CD14-positive monocyte (primary cell): Measurements from ENCODE around the gene MYNN. TPM values are rescaled to one million over a fixed set of nuclear protein-coding genes. Genes with fewer than 3 reads are reported as not detected.

Experiments used
- DNase-seq, 3 donors: peaks; one replicate each; pipeline ENCODE4 v3.0.0-alpha.2; 2011 to 2022
- H2AFZ ChIP-seq: 2 replicates; pipeline ENCODE4 v1.6.0; 2012; ENCODE audit warnings: mild to moderate bottlenecking, low read depth, low read length, inconsistent platforms; ENCODE audit not compliant: insufficient read depth, poor library complexity, severe bottlenecking
- H3K27ac ChIP-seq, 2 donors: 1 replicate in 1 of 2; 2 replicates in 1 of 2; pipeline ENCODE4 v1.5.1; 2012 to 2013; ENCODE audit warnings: low read length in 2 of 2, control low read depth in 1 of 2, inconsistent platforms in 1 of 2, low read depth in 1 of 2, mild to moderate bottlenecking in 1 of 2
- H3K27me3 ChIP-seq, 2 donors: one replicate each; pipeline versions ENCODE4 v1.6.0 to v1.6.1; 2011 to 2013; ENCODE audit warnings: low read length in 2 of 2; ENCODE audit not compliant: control insufficient read depth in 2 of 2, insufficient read depth in 2 of 2
- H3K36me3 ChIP-seq, 2 donors: replicated peaks in 1 of 2; 1 replicate in 1 of 2; 2 replicates in 1 of 2; pipeline versions ENCODE4 v1.5.1 to v1.6.1; 2012 to 2013; ENCODE audit warnings: low read length in 2 of 2, control low read depth in 1 of 2, inconsistent platforms in 1 of 2, mild to moderate bottlenecking in 1 of 2; ENCODE audit not compliant: insufficient read depth in 2 of 2, control insufficient read depth in 1 of 2
- H3K4me1 ChIP-seq, 2 donors: 1 replicate in 1 of 2; 2 replicates in 1 of 2; pipeline versions ENCODE4 v1.5.1 to v1.6.1; 2012 to 2013; ENCODE audit warnings: low read length in 2 of 2, control low read depth in 1 of 2, inconsistent platforms in 1 of 2, mild to moderate bottlenecking in 1 of 2, moderate library complexity in 1 of 2; ENCODE audit not compliant: insufficient read depth in 2 of 2, control insufficient read depth in 1 of 2
- H3K4me2 ChIP-seq: replicated peaks from 2 replicates; pipeline ENCODE3; 2012; ENCODE audit warnings: low read length, moderate library complexity, mild to moderate bottlenecking; ENCODE audit not compliant: poor library complexity, severe bottlenecking; ENCODE audit errors: extremely low read depth
- H3K4me3 ChIP-seq, 3 experiments: fragments of 200-600 bp in 1 of 3; sonication (generic) in 1 of 3; replicated peaks in 1 of 3; 1 replicate in 2 of 3; 2 replicates in 1 of 3; pipeline ENCODE4 v1.5.1; 2011 to 2013; ENCODE audit warnings: low read length in 3 of 3, mild to moderate bottlenecking in 3 of 3, control low read depth in 2 of 3, low read depth in 2 of 3, inconsistent platforms in 1 of 3, moderate library complexity in 1 of 3
- H3K79me2 ChIP-seq: 2 replicates; pipeline ENCODE4 v1.6.0; 2012; ENCODE audit warnings: mild to moderate bottlenecking, control low read depth, inconsistent platforms, low read length, moderate library complexity; ENCODE audit not compliant: insufficient read depth
- H3K9ac ChIP-seq: 2 replicates; pipeline ENCODE4 v1.6.0; 2017; ENCODE audit warnings: low read length, mild to moderate bottlenecking; ENCODE audit not compliant: insufficient read depth, poor library complexity, severe bottlenecking
- H3K9me3 ChIP-seq, 2 donors: replicated peaks in 1 of 2; 1 replicate in 1 of 2; 2 replicates in 1 of 2; pipeline versions ENCODE4 v1.5.1 to v1.6.1; 2012 to 2013; ENCODE audit warnings: low read length in 2 of 2, control low read depth in 1 of 2; ENCODE audit not compliant: control insufficient read depth in 1 of 2, insufficient read depth in 1 of 2
- H4K20me1 ChIP-seq: 2 replicates; pipeline ENCODE4 v1.6.0; 2012; ENCODE audit warnings: mild to moderate bottlenecking, low read length, control low read depth, moderate library complexity; ENCODE audit not compliant: insufficient read depth
- H3K27ac Mint-ChIP-seq, 7 donors: one replicate each; pipeline ENCODE4 v1.8.0; 2020; ENCODE audit warnings: mild to moderate bottlenecking in 7 of 7, mixed read lengths in 7 of 7, moderate library complexity in 6 of 7, inconsistent platforms in 2 of 7
- H3K27me3 Mint-ChIP-seq, 3 donors: one replicate each; pipeline ENCODE4 v1.8.0; 2021 to 2022; ENCODE audit warnings: low read depth in 3 of 3, mild to moderate bottlenecking in 3 of 3, mixed read lengths in 3 of 3, moderate library complexity in 3 of 3, inconsistent platforms in 1 of 3
- H3K36me3 Mint-ChIP-seq, 2 donors: one replicate each; pipeline ENCODE4 v1.8.0; 2020; ENCODE audit warnings: mixed read lengths in 2 of 2, inconsistent platforms in 1 of 2, mild to moderate bottlenecking in 1 of 2
- H3K4me1 Mint-ChIP-seq: one replicate; pipeline ENCODE4 v1.8.0; 2020; ENCODE audit warnings: mild to moderate bottlenecking, mixed read lengths
- H3K4me3 Mint-ChIP-seq, 2 donors: one replicate each; pipeline ENCODE4 v1.8.0; 2020; ENCODE audit warnings: mild to moderate bottlenecking in 2 of 2, mixed read lengths in 2 of 2, moderate library complexity in 1 of 2
- H3K9me3 Mint-ChIP-seq, 7 donors: one replicate each; pipeline ENCODE4 v1.8.0; 2020 to 2022; ENCODE audit warnings: mixed read lengths in 7 of 7, mild to moderate bottlenecking in 6 of 7, moderate library complexity in 6 of 7, inconsistent platforms in 2 of 7
- WGBS: methylation state at CpG from one replicate; pipeline ENCODE4 v1.1.5; 2013; ENCODE audit warnings: missing lambda C conversion rate; ENCODE audit not compliant: insufficient coverage; 5-methylcytosine and 5-hydroxymethylcytosine counted together
- intact Hi-C, 2 donors: fragments of 100-400 bp; cut with micrococcal nuclease; formaldehyde crosslinking; loops; one replicate each; pipeline versions ENCODE4 v1.15.0 to v1.15.1; 2023
- polyA plus RNA-seq, 3 donors: library from polyadenylated mRNA; depleted of rRNA in 1 of 3; unstranded in 2 of 3; stranded (reverse) in 1 of 3; fragments of 300-500 nt in 2 of 3; fragments of >200 nt in 1 of 3; fragmentation: Illumina TruSeq in 2 of 3; gene quantifications; 1 replicate in 2 of 3; 2 replicates in 1 of 3; pipeline ENCODE4 v1.2.3, GENCODE V29; 2012 to 2021
- TF ChIP-seq, protein P1 (sequence below): fragments of 200-600 bp; IDR thresholded peaks from one replicate; pipeline ENCODE4 v1.8.0; 2022; ENCODE audit warnings: antibody characterized with exemption, mild to moderate bottlenecking

The MYNN gene
- polyA plus RNA-seq, 3 donors, result 6.3 to 9.0 (median 8.7) TPM

DNA sequence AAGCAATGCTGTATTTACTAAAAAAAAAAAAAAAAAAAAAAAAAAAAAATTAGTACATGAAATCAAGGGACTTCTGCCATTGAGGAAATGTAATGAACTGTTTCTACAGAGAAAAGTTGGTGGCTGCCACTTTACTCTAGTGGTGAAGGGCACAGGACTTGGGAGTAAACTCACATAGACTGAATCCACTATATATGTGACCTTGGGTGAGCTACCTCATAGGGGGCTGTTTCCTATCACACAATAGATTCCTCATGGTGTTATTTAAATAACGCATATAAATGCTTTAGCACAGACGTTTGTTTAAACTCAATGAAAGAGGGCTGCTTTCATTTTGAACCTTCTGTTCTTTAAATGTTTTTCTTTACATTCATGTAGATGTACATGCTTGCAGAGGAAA is 34.1 kb upstream of the MYNN start:
- Mint-ChIP-seq H3K27ac (no peak overlapping the region), H3K4me1 (no peaks in the 10 kb centered on the region), H3K4me3 (no peak overlapping the region), H3K27me3 (peaks cover 1 to 3% (median 2%) of the 10 kb centered on the region in 3 donors), H3K36me3 (no peaks in the 10 kb centered on the region), H3K9me3 (peaks cover 0 to 17% (median 4%) of the 10 kb centered on the region in 7 donors)
- no peak overlapping the region for H3K4me2 ChIP-seq
- no peaks in the 10 kb centered on the region for H3K79me2 ChIP-seq
- intact Hi-C loops, result no loop called here
- no peak overlapping the region for H2AFZ ChIP-seq
- TF ChIP-seq, protein P1, sequence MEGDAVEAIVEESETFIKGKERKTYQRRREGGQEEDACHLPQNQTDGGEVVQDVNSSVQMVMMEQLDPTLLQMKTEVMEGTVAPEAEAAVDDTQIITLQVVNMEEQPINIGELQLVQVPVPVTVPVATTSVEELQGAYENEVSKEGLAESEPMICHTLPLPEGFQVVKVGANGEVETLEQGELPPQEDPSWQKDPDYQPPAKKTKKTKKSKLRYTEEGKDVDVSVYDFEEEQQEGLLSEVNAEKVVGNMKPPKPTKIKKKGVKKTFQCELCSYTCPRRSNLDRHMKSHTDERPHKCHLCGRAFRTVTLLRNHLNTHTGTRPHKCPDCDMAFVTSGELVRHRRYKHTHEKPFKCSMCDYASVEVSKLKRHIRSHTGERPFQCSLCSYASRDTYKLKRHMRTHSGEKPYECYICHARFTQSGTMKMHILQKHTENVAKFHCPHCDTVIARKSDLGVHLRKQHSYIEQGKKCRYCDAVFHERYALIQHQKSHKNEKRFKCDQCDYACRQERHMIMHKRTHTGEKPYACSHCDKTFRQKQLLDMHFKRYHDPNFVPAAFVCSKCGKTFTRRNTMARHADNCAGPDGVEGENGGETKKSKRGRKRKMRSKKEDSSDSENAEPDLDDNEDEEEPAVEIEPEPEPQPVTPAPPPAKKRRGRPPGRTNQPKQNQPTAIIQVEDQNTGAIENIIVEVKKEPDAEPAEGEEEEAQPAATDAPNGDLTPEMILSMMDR, result no peak
- H3K27ac ChIP-seq, result no peak overlapping the region
- DNase-seq, result no peak
- H3K4me3 ChIP-seq, result no peak overlapping the region
- H3K9ac ChIP-seq, result no peak overlapping the region
- no peaks in the 10 kb centered on the region for H3K9me3 ChIP-seq
- H3K36me3 ChIP-seq, result no peaks in the 10 kb centered on the region
- no peaks in the 10 kb centered on the region for H4K20me1 ChIP-seq
- no peaks in the 10 kb centered on the region for H3K4me1 ChIP-seq
- WGBS, result no CpG with 5 or more reads among the region's 2 CpGs
- no peaks in the 10 kb centered on the region for H3K27me3 ChIP-seq

DNA sequence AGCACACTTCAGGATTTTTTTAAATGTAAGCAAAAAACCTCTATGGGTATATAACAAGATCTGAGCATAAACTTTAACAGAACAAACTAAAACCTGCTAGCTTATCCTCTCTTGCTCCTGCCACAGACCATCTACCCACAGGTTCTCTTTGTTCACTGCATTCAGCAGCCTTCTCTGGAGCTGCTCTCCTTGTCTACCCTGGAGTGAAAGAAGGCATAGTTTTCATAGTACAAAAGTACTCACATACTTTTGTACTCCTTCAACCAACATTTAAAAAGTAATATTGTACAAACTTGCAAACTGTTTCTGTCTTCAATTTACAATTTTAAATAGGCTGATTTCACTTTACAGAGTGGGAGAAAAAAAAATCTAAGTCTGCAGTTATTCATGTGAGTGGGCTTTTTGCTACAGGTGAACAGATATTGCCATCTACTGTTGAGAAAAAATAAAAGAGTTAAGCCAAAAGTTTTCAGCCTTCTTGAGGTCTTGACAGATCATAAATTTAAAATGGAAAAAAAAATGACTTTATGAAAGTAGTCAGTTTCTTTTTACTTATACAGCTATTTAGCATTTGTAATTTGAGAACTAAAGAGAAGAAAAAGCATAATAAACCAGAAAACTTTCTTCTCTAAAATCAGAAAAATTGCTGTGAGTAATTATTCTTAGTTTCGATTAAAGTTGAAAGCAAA is 28.7 kb upstream of the MYNN start:
- no peak overlapping the region for H3K4me2 ChIP-seq
- H3K27ac Mint-ChIP-seq, result no peak overlapping the region
- H3K27ac ChIP-seq, result no peak overlapping the region
- H3K9me3 Mint-ChIP-seq, result no peaks in the 10 kb centered on the region
- TF ChIP-seq, protein P1, result no peak
- no peaks in the 10 kb centered on the region for H3K36me3 Mint-ChIP-seq
- WGBS, result no CpG with 5 or more reads among the region's 1 CpG
- H3K36me3 ChIP-seq, result no peaks in the 10 kb centered on the region
- peaks cover 4% of the 10 kb centered on the region for H3K4me1 Mint-ChIP-seq
- no peaks in the 10 kb centered on the region for H4K20me1 ChIP-seq
- no peaks in the 10 kb centered on the region for H3K9me3 ChIP-seq
- H3K79me2 ChIP-seq, result no peaks in the 10 kb centered on the region
- no peaks in the 10 kb centered on the region for H3K4me1 ChIP-seq
- H3K4me3 Mint-ChIP-seq, result no peak overlapping the region
- no peak overlapping the region for H2AFZ ChIP-seq
- no peak overlapping the region for H3K9ac ChIP-seq
- H3K27me3 Mint-ChIP-seq, result peaks cover 3 to 5% (median 3%) of the 10 kb centered on the region in 3 donors
- H3K27me3 ChIP-seq, result no peaks in the 10 kb centered on the region
- H3K4me3 ChIP-seq, result no peak overlapping the region
- no peak for DNase-seq
- intact Hi-C loops, result no loop called here
